Measurements from ENCODE around the gene PAH.
A peak's percentile ranks its signal among the peaks of the same experiment; 100 is the strongest.

Gene PAH

DNA sequence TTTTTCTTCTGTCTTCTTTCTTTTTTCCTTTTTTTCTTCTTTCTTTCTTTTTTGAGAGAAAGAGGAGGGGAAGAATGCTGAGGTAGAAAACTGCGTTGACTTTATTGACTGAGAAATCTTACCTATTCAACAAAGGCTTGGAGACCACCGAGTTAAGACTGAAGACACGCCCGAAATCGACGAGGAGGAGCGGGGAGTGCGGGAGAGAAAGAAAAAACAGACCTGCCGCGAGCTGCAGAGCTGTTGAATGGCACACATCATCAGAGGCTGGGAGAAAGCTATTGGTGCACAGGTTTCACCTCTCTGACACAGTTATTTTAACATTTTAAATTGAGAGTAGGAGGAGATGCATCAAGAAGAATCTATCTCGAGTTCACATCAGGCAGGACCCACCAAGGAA, 45.5 kb upstream of the PAH start:
- TF ChIP-seq, protein P1, sequence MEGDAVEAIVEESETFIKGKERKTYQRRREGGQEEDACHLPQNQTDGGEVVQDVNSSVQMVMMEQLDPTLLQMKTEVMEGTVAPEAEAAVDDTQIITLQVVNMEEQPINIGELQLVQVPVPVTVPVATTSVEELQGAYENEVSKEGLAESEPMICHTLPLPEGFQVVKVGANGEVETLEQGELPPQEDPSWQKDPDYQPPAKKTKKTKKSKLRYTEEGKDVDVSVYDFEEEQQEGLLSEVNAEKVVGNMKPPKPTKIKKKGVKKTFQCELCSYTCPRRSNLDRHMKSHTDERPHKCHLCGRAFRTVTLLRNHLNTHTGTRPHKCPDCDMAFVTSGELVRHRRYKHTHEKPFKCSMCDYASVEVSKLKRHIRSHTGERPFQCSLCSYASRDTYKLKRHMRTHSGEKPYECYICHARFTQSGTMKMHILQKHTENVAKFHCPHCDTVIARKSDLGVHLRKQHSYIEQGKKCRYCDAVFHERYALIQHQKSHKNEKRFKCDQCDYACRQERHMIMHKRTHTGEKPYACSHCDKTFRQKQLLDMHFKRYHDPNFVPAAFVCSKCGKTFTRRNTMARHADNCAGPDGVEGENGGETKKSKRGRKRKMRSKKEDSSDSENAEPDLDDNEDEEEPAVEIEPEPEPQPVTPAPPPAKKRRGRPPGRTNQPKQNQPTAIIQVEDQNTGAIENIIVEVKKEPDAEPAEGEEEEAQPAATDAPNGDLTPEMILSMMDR (conservative IDR thresholded peaks at IDR 0.05; ENCODE audit: low read length), result no peak
- no peak overlapping the region for H3K4me3 ChIP-seq (ENCODE audit: low read length)
- DNase-seq (ENCODE audit: low read depth), result no peak

DNA sequence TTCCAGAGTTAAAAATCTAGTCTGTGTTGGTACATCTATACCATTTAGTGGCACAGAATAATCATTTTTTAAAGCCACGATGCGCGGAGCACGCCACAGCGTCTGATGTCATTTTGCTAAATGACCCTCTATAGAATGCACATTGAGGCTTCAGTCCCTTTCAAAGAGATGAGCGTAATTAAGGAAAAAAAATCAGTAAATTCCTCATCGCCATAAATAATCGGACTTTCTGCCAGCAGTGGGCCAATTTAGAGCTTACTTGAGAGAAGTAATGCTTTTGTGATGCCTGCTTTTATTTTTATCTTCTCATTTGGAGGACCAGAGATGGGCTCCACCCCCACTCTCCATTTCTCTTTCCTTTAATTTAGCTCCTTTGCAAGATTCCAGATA, 44.4 kb upstream of the PAH start:
- TF ChIP-seq, protein P1 (conservative IDR thresholded peaks at IDR 0.05; ENCODE audit: low read length), result no peak
- no peak overlapping the region for H3K4me3 ChIP-seq (ENCODE audit: low read length)
- no peak for DNase-seq (ENCODE audit: low read depth)

DNA sequence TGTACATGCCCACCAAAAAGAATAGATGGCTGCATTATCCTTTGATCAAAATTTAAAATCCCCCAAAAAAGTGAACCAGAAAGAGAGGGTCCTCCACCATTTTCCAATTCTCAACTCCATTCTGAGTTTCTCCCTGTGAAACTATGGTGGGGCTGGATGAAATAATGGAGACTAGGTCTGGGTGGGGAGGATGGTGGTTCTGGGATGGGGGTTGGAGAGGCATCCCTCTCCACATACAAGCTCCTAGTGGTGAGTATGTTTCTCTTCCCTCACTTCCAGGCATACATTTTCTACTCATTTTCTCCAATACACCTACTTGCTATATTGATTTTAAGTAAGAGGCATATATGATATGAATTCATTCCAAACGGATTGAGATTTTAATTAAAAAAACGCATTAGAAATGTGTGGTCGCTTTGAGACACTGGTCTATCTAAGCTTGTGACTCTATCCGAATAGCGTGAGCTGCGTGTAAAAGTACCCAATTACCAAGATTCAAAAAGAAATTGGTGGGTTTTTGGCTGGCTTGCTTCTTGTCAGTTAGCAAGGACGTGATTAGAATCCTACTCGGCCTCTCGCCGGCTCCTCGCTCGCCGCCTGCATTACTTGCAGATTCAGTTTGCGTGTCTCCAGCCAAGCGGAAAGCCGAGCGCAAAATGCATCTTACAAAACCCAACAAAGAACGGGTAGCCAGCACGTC, 43.9 kb upstream of the PAH start:
- DNase-seq (ENCODE audit: low read depth), result no peak
- H3K4me3 ChIP-seq (ENCODE audit: low read length), result no peak overlapping the region
- TF ChIP-seq, protein P1 (conservative IDR thresholded peaks at IDR 0.05; ENCODE audit: low read length), result no peak

DNA sequence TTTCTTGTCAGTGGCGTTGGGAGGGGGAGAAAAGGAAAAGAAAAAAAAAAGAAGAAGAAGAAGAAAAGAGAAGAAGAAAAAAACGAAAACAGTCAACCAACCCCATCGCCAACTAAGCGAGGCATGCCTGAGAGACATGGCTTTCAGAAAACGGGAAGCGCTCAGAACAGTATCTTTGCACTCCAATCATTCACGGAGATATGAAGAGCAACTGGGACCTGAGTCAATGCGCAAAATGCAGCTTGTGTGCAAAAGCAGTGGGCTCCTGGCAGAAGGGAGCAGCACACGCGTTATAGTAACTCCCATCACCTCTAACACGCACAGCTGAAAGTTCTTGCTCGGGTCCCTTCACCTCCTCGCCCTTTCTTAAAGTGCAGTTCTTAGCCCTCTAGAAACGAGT, 42.3 kb upstream of the PAH start:
- TF ChIP-seq, protein P1 (conservative IDR thresholded peaks at IDR 0.05; ENCODE audit: low read length), result no peak
- DNase-seq (ENCODE audit: low read depth), result no peak
- H3K4me3 ChIP-seq (ENCODE audit: low read length), result no peak overlapping the region

DNA sequence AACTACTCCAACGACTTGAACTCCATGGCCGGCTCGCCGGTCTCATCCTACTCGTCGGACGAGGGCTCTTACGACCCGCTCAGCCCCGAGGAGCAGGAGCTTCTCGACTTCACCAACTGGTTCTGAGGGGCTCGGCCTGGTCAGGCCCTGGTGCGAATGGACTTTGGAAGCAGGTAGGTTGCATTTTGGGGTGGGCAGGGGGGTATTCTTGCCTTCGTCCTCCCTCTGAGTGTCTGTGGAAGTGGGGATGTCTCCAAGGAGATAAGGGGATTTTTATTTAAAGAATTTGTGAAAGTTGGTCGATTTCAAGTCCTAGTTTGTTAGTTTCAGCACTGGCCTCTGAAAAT, 41.8 kb upstream of the PAH start:
- DNase-seq (ENCODE audit: low read depth), result no peak
- TF ChIP-seq, protein P1 (conservative IDR thresholded peaks at IDR 0.05; ENCODE audit: low read length), result no peak
- H3K4me3 ChIP-seq (ENCODE audit: low read length), result peak overlapping the region; percentile 35; the same call in 1 of the 2 replicates

DNA sequence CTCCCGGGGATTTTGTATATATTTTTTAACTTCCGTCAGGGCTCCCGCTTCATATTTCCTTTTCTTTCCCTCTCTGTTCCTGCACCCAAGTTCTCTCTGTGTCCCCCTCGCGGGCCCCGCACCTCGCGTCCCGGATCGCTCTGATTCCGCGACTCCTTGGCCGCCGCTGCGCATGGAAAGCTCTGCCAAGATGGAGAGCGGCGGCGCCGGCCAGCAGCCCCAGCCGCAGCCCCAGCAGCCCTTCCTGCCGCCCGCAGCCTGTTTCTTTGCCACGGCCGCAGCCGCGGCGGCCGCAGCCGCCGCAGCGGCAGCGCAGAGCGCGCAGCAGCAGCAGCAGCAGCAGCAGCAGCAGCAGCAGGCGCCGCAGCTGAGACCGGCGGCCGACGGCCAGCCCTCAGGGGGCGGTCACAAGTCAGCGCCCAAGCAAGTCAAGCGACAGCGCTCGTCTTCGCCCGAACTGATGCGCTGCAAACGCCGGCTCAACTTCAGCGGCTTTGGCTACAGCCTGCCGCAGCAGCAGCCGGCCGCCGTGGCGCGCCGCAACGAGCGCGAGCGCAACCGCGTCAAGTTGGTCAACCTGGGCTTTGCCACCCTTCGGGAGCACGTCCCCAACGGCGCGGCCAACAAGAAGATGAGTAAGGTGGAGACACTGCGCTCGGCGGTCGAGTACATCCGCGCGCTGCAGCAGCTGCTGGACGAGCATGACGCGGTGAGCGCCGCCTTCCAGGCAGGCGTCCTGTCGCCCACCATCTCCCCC, 41.2 kb upstream of the PAH start:
- peak; percentile 33 for DNase-seq (ENCODE audit: low read depth)
- H3K4me3 ChIP-seq (ENCODE audit: low read length), result peak overlapping the region; percentile 53
- TF ChIP-seq, protein P1 (conservative IDR thresholded peaks at IDR 0.05; ENCODE audit: low read length), result no peak
